GM12872 (cell line): ENCODE data around the gene MYO5A.

Source experiments
- CTCF ChIP-seq: IDR thresholded peaks from 3 replicates; pipeline ENCODE4 v1.5.1; 2011; ENCODE audit warnings: low read depth, mild to moderate bottlenecking, low read length, moderate library complexity; ENCODE audit not compliant: insufficient read depth

Gene MYO5A

GRCh38 chr15:52370010-52370409 is 158.7 kb downstream of the MYO5A start:
- TF ChIP-seq CTCF, result no peak

- no peak for TF ChIP-seq CTCF
These were observed 159.2 kb downstream of the MYO5A start for GRCh38 chr15:52369455-52369854.

- TF ChIP-seq CTCF, result no peak
These were observed 159.7 kb downstream of the MYO5A start for GRCh38 chr15:52369030-52369429.

- TF ChIP-seq CTCF, result no peak
These were observed 160.3 kb downstream of the MYO5A start for GRCh38 chr15:52368402-52368801.

GRCh38 chr15:52362497-52362896 is 166.2 kb downstream of the MYO5A start:
- no peak for TF ChIP-seq CTCF

- no peak for TF ChIP-seq CTCF
These were observed 166.6 kb downstream of the MYO5A start for GRCh38 chr15:52361975-52362494.

GRCh38 chr15:52361494-52361893 is 167.2 kb downstream of the MYO5A start:
- TF ChIP-seq CTCF, result no peak
